Inflammatory macrophage treated with lipopolysaccharide for 1 hour (primary cell): ENCODE data around the gene GLS.
A peak's percentile ranks its signal among the peaks of the same experiment; 100 is the strongest.
"Not testable (repeated sequence)": the region's sequence is repeated elsewhere in the genome, so short reads cannot be mapped to it uniquely, and the experiment has no call there.

ENCODE experiments used
- DNase-seq, 2 donors: peaks; one replicate each; pipeline ENCODE4 v3.0.0-alpha.2; 2020 to 2022

The GLS gene

DNA sequence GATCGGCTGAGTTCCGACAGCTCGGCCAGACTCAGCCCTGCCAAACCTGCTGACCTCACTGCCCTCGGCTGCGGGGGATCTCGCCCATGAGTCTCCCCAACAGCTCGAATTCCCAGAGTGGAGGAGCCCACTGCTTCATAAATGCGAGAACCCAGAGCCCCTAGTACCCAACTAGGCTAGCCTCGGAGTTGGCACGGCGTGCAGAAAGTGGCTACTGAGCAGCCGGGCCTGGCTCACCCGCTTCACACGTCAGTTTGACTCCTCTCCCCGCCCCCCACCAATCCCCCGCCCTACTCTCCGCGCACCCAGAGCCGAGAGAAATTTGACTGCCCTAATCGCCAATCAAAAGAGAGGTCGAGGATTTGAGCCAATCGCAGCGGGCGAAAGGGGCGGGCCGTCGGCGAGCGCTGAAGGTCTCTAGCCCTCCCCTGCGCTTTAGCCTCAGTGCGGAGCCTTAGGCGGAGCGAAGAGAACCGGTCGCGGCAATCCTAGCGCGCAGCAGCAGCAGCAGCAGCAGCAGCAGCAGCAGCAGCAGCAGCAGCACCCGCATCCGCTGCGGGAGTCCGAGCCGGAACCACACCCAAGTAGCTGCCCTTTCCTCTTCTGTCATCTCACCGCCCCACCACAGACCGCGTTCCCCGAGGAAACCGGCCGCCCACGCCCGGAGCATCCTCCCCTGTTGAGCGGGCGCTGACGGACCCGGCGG, at the start of gene GLS:
Gene GLS, plus strand, starts transcription at position 444 of the 706 bp plus-strand sequence. CDS start 264 bp downstream, outside the sequence.
- peak; percentile 96 for DNase-seq

DNA sequence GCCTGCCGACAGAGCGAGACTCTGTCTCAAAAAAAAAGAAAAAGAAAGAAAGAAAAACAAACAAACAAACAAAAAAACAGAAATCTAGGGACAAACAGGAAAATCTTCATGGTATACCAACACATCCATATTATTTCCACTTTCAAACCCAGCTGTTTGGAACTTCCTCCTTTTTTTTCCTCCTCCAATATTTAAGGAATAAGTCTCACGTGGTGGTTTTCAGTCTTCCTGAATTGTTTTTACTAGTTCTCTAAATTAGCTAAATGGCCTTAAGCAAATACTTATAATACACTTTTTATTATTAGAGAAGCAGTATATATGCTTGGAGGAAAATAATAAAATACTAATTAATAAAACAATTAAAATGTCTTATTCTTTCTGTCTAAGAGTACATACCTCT, 48.7 kb upstream of the GLS start:
- DNase-seq: peak; percentile 14 to 22

DNA sequence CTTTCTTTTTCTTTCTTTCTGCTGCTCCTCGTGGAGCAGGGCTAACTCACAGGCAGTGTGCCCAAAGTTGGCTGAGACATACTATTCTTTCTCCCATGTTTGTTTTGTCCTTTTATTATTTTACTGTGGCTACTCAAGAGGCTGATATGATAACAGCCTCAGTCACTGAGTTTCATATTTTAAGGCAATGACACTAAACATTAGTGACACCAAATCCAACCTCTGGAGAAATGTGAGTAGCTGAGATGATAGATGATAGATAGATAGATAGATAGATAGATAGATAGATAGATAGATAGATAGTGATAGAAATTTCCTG, 45.8 kb upstream of the GLS start:
- DNase-seq: no peak

DNA sequence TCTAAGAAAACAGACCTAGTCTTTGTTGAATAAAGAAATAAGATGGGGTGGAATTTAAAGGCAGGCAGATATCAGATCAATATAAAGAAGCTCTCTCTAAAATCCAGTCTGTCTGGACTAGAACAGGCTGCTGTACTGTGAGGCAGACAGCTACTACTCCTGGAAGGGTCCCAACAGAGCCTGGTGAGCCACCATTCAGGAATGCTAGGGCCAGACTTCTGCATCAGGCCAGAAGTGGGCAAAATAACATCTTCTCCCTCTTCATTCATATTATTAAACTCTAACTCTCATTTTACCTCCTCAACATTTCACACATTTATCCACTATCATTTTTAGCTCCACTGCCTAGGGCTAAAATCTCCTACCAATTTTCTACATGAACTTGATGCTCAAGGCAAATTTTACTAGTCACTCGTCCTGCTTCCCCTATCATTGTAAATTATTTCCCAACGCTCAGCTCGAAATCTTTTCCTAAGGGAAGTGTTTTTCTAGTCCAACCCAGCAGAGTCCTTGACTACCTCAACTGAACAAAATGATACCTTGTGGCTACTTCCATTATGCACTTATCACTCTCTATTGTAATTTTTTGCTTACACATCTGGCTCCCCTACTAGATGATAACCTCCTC, 45.2 kb upstream of the GLS start:
- no peak for DNase-seq

DNA sequence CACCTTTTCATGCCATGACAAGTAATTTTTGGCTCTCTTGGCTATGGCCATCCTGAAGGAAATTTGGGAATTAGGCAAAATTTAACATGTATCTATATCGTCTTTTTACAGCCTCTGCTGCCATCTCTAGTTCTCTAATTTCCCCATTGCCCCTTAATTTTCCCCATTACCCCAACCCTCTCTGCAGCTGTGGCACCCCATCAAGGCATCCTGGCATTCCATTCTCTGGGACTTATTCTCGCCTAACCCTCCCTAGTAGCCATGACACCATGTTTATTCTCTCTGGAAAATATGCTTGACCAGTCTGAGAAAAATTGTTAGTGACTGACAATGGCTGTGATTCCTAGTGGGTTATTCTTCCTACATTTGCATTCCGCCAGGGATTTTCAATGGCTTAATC, 43.9 kb upstream of the GLS start:
- DNase-seq: no peak

DNA sequence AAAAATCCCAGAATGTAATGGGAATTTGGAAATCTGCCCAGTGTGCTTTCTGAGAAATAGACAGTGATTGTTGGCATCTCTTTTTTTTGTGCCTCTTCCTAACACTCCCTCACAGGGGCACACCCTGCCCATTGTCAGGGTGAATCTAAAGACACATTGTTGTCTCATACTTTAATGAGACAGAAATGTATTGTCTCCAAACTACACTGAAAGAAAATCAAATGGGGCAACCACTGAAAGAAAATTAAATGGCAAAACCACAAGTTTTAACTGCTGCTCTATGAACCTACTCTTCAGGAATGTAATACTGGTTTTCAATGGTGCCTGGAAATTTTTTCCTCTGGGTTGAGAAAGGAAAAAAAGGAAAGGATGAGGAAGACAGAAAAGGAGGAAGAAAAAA, 43.2 kb upstream of the GLS start:
- no peak for DNase-seq

DNA sequence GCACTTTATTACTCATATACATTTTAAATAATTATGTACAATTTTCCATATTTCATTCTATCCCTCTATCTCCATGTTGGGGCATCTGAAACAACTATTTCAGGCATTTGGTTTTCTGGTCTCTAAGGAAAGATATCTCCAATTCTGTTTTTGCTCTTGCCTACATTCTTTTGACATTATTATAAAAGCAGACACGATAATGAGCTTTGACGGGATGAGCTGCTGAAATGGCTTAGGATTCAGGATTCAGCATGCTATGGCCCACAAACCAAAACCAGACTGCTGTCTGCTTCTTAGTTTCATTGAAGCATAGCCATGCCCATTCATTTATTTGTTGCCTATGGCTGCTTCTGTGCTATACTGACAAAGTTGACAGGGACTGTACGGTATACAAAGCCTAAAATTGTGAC, 42.7 kb upstream of the GLS start:
- DNase-seq: no peak

DNA sequence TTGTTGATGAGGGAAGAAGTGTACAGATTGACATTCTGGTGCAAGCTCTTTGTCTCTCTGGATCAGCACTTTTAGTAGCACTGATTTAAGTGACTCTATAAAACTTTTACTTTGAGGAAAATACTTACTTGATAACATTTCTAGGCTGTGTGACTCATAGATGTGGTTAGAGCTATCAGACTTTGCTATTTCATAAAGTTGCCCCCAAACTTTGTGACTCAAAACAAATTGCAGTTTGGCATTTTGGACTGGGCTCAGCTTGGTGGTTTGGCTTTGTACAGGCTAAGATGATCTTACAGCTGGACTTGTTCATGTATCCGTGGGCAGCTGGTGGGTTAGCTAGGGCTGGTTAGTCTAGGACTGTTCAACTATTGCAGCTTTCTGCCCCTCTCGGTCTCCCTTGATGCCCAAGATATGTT, 42.1 kb upstream of the GLS start:
- no peak for DNase-seq

DNA sequence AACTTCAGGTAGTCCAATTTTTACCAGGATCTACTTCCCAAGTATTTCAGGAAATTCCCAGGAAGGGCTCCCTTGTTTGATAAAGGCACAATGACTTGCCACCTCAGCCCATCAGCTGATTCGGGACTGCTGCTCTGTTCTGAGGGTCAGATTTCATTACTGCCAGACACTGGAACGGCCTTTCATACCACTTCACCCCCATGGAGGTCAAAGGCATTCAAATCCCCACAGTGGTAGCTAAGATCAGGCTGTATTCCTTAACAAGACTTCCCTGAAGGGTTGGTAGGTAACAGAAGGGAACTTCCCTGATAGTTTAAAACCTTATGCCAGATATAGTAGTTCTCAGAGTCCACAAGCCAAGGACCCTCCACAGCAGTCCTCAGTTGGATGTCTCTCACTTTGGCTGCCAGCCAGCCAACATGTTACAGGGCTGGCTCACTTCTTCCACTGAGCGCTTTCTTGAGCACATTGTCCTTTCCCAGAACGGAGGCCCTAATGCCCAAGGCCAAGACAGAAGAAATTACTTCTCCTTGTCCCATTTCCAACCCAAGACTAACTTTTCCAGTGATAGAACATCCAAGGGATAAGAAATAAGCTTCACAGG, 40.0 kb upstream of the GLS start:
- no peak for DNase-seq

DNA sequence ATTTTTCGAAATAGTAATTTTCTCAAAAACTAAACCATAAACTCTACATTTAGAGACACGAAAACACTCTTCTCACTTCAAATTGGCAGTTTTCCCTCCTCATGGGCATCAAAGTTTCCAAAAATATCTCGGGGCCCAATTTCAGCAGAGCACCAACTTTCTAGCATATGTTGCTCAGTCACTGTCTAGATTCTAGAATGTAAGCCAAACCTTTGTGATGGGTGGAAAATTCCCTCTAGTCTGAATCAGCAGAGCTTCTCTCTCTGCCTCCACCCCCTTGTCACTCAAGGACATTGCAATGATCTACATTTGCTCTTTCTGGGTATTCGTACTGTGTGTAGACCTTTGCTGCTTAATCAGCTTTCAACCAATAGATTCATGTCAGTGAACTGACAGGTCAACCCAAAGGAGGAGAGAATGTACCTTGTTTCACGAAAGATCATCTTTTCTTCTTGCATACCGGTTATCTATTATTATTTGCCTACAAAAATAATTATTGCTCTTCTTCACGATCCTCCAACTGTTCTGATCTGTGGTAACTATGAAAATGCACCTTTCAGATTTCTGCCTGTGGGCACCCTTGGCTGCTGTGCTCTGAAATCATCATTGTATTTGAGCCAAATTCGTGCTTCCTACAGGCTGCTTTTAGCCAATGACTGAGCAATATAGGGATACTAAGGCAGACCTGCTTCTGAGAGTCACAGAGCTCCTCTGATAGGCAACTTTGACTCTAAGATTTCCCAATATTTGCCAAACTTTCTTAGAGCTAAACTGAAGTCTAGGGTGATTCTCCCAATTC, 38.7 kb upstream of the GLS start:
- no peak for DNase-seq

DNA sequence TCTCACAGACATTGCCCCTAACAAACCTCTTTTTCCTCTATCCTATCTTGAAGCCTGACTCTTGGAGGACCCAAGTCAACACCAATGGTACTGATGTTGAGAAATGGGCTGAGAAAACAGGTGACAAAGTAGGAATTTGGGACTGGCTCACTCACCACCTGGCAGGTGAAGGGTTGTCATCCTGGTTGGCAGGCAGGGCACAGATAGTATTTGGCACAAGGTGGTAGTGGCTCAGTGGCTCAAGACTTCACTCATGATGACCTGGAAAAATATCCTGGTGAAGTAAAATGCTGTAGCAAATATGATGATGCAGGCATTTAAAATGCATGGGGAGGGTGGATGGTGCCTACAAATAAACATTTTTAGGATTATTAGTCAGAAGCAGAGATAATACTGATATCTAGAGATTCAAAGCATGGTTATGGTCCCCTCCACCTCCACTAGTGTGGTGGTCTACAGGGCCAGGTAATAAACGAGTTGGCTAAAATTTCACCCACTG, 38.0 kb upstream of the GLS start:
- DNase-seq: no peak

DNA sequence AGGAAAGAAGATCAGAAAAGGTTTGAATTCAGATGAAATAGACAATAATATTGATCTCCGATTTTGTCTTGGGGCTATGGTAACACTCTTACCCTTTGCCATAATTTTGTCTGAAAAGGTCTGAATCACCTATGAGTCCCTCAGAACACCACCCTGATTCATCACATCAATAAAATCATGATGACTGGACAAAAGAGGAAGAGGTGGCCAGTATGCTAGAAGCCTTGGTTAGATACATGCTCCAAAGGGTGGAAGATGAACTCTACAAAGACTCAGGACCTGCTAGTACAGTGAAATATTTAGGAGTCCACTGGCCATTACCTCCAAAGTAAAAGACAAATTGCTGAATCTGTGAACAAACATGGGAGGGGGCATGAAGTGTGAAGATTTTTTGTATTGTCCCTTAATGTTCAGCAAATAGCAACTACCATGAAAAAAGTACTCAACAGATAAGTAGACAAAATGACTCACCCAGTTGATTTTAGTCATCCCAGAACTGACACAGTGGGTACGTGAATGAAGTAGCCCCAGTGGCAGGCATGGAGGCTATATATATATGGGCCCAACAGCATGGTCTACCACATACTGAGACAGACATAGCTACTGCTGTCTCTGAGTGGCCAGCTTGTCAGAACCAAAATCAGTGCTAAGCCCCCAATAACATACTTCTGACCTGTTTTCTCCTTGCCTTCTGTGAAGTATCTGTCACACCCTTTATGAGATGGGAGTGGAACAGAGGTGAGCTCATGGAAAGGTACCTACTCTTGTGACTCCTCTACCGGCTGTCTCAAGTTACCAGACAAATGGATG, 36.5 kb upstream of the GLS start:
- peak in 1 of 2 donors; percentile 32 for DNase-seq

DNA sequence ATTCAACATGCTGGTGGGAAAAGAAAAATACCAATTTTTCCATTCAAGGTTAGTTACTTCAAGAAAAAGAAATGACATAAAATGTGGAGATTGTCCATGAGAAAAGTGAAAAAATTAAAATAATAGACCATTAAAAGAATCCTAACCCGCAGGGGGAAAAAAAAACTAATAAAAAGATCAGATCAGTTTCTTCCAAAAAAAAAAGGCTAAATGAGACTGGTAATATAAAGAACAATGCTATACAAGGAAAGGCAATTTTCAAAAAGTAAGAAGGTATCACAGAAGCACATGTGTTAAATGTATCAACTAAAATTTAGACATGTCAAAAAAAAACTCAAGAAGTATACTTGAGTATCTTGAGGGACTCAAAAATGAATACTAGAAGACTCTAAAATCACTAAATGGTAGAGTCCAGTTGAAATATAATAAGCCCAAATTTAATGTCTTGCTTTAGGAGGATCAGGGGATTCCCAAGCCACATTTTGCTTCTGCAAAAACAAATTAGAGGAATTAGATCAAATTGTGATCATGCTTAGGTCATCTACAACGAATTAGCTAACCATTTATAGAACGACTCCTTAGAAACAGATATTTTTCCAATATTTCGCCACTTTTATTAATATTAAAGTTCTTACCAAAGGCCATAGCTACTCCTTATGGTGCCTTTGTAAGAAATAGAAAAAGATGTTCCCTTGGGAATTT, 35.8 kb upstream of the GLS start:
- DNase-seq: peak; percentile 42 to 69

DNA sequence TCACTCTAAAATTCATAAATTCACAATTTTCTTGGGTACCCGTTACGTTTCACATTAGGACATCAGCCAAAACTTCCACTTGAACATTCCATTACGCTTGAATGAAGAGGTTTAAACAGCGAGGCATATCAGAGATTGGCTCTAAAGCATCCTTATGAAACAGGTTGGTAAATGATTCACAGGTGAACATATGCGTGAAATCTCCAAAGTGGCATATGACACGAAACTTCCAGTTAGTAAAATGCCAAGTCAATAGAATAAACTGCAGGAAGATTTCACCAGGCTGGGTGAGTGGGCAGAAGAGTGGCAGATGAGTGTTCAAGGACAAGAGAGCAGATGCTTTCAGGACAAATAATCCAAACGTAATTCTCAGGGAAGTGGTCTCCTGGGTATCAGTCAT, 33.9 kb upstream of the GLS start:
- no peak for DNase-seq

DNA sequence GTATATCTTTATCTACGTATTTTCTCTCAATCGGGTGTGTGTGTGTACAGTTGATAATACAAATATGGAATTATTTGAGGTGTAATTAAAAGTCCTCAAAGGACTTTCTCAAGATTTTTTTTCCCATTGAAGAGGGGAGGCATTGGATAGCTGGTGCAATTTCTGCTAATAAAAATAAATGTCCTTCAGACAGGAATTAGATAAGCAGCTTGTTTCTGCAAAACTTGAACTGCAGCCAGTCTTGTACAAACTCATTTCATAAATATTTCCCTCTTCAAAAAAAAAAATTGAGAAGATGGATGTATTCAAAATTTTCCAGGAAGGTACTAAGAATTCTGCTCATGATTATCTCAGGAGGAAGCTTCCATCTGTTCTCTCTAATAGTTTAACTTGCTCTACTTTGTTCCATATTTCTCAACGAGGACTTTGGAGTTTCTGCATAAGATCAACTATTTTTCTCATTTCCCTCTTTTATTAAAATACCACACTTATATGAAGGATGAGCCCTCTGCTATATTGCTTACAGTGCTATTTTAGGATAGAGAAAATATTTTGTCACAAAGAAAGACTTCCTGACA, 33.0 kb upstream of the GLS start:
- no peak for DNase-seq

DNA sequence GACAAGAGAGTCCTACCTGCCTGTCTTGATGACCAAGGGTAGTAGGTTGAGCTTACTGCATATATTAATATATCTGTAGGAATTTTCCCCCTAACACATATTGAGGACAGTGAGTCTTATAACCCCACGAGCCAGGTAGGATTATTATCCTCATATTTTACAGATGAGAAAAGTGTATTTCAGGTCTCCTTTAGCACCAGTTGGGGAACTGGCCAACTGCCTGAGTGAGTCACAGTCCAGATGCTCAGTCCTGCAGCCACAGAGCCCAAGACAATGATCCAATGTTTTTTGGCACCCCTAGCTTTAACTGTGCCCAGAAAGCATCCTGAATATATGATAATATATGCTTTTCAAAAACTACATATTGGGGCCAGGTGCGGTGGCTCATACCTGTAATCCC, 30.8 kb upstream of the GLS start:
- no peak for DNase-seq

DNA sequence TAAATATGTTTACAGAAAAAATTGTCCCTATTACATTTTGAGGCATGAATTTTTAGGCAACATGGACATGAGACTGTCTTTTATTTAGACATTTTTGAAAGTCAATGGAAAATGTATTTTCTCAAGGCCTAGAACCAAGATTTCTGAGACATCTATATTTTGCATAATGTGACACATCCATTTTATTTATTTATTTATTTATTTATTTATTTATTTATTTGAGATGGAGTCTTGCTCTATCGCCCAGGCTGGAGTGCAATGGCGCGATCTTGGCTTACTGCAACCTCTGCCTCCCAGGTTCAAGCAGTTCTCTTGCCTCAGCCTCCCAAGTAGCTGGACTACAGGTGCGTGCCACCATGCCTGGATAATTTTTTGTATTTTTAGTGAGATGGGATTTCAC, 27.6 kb upstream of the GLS start:
- not testable (repeated sequence) for DNase-seq

DNA sequence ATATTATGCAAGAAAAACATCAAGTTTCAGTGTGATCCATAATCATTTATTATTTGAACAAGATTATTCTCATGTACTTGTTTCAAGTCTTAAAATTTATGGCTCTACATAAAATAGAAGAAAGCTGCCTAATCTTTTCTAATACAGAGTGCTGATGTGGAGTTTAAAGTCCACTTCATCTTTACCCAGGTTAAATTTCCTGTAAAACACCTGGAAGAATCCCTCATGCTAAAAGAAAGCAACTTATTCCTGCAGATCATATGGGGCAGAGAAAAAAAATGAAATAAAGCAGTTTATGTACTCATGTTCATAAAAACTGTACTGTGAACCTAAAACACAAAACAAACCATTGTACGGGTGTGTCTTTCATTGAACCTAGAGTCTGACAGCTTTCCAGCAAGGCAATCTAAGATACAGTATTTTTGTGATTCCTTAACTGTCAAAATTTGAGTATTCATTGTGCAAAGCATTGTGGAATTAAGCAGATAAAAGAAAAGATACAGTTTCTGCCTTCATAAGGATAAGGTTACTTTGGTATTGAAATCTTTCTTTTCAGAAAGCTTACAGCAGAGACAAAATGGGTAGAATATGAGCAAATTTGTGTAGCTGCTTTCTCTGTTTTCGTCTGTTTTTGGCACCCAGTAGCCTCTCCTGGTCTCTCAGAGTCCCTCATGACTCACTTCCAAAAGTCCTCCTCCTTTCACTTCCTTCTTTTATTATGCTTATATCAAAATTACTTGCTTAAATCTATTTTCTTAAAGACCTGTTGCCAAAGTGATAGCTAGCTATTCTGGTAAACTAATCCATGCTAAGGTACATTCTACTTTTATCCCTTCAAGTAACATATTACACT, 26.9 kb upstream of the GLS start:
- DNase-seq: peak; percentile 45 to 61

DNA sequence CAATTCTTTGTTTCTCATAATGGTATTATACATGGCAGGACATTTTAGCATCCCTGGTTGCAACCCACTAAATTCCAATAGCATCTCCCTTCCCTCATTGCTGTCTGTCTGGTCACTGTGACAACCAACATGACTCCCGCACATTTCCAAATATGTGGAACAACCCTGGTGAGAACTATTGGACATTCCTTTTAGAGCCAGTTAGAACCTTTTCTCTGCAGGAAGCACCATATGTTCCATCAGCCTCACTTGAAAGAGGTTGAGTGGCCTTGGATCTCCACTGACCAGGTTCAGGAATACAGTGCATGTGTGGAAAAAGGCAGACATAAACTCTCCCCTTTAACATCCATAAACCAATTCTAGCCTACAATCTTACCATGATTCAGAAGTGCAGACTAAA, 25.9 kb upstream of the GLS start:
- DNase-seq: no peak

DNA sequence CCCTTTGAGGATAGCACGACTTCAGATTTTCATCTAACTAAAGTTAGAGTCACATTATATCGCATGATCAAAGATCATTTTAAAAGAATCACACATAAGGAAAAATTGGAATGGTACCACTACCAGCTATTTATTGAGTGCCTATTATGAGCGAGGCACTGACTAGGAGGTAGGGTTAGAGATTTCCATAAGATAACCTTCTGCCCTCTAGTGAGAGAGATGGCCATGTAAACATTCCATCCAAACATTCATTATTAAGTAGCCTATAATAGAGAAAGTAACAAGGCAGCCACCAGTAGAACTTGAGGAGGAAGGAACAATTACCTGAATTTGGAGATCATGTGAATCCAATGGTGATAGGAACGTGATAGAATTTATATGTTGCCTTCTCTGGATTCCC, 25.4 kb upstream of the GLS start:
- no peak for DNase-seq

DNA sequence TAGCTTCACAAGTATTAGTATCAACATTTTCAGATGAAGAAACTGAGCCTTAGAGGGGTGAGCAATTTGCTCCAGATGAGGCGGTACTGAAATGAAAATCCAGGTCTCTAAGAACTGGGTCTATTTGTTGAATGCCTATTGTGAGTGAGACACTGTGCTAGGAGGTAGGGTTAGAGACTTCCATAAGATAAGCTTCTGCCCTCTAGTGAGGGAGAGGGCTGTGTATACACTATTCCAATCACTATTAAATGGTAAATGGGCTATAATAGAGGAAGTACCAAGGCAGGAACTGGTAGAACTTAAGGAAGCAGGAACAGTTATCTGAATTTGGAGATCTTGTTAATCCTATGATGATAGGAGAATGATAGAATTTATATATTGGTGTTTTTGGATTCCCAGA, 23.6 kb upstream of the GLS start:
- no peak for DNase-seq
